Measurements from ENCODE around the gene C13orf46.
"Not testable (repeated sequence)": the region's sequence is repeated elsewhere in the genome, so short reads cannot be mapped to it uniquely, and the experiment has no call there.

C13orf46 gene

DNA sequence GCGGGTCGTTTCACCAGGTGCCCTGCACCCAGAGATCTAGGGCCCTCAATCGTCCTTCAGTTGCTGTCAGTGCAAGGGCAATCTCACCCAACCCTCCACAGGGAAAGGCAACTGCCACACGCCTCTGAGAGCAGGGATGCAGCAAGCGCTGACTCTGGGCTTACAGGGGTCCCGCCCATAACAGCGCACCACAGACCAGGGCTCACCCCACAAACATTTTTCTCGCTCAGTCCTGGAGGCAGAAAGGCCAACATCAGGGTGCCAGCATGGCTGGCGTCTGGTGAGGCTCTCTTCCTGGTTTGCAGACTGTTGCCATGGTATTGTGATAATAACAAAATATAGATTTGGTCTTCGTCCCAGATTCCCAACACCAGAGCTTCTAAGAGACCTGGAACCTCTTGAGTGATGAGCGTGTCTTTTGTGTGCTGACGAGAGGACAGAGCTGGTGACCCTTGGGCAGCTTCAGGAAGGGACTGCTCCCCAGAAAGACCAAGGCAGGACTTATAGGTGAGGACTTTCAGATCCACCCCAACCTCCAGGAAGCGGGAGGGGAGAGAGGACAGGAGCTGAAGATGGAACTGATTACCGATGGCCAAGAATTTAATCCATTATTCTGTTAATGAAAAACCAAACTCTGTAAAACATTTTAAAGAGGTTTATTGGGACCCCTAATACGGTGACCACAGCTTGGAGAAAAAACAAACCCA is 51.3 kb downstream of the C13orf46 start:
- DNase-seq (ENCODE audit: low spot score), result no peak

DNA sequence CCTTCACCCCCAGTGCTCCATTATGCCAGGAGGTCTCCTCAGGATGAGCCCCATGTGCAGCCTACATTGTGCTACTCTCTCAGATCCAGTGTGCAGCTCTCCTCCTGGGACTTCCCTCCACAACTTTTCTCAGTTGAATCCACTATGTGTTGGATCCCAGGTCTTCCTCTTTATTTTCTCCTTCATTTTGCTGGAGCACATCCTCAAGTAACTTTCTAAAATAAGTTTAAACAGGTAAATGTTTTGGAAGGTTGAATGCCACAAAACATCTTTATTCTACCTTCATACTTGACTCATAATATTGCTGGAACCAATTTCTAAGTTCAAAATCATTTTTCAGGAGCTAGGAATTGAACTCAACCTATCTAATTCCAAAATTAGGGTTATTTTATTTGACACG is 52.1 kb downstream of the C13orf46 start:
- DNase-seq (ENCODE audit: low spot score), result no peak

DNA sequence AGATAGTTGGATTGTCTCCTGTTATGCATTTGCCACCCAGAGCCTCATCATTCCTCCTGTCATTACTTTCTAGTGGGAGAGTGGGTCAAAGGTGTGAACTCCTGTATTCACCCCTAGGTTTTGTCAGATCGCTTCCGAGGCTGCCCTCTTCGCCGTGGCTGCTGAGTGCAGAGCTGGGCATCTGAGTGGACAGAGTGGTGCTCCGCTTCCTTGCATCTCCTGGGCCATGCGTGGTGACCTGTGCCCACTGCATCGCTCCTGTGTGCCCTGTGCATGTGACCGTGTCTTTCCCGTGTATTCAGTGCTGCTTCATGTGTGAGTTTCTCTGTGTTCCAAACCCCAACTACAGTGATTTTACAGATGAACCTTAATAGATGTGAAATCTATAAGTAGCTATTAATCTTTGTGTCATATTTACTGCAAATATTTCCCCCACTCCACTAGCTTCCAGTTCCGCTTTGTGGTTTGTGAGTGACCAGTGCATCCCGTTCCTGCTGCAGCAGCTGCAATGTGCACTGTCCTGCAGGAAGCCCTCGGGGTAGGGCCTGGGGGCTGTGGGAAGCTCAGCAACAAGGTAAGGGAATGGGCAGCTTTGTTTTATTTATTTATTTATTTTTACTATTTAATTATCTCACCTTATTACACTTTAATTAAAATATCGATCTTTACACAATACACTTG is 53.1 kb downstream of the C13orf46 start:
- DNase-seq (ENCODE audit: low spot score), result no peak

DNA sequence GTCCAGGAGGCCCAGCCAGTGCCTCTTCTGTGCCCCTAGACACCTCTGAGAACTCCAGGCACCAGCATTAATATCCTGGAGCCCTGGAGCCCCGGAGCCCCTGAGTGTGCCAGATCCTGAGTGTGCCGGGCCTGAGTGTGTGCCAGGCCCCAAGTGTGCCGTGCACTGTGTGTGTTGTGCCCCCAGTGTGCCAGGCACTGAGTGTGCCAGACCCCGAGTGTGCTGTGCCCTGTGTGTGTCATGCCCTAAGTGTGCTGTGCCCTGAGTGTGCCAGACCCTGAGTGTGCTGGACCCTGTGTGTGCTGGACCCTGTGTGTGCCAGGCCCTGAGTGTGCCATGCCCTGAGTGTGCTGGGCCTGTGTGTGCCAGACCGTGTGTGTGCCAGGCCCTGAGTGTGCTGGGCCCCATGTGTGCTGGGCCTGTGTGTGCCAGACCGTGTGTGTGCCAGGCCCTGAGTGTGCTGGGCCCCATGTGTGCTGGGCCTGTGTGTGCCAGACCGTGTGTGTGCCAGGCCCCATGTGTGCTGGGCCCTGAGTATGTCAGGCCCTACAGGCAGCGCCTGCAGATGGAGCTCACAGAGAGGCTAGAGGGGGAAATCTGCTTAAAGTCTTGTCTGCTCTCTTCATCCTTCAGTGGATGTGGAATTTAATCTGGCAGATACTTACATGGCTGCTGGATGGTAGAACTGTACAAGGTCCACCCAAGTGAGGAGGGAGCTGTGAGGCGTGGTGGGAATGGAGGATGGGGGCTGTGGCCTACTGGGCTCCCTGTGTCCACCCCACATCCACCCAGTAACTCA is 53.9 kb downstream of the C13orf46 start:
- no peak for DNase-seq (ENCODE audit: low spot score)

DNA sequence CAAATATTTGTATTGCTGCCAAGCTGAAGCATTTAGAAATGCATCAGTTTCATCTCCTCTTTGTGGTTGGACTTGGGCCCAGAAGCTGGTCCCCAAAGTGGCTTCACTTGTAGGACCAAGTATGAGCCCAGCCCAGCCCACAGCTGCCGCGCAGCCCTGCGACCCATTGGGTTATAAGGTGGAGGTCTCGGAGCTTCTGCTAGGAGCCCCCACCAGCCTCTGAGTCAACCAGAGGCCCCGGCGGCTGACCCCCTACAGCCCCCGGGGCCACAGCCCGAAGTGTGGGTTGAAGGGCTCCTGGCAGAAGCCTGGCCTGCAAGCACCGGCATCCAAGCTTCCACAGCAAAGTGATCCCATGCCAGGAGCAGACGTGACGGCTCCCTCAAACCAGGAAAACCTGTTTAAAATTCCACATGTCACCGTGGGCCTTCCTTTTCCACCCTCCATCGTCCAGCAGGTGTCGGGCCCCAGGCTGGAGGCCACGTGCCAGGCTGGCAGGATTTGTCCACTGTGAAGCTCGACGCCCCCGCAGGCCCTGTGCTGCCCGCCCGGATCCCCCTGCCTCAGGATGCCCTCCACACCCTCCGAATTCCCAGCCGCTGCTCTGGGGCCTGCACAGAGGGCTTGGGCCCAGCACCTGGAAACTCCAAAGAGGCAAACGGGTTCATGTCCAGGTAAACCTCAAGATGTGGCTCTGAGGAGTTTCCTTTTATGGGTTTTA is 54.7 kb downstream of the C13orf46 start:
- no peak for DNase-seq (ENCODE audit: low spot score)

DNA sequence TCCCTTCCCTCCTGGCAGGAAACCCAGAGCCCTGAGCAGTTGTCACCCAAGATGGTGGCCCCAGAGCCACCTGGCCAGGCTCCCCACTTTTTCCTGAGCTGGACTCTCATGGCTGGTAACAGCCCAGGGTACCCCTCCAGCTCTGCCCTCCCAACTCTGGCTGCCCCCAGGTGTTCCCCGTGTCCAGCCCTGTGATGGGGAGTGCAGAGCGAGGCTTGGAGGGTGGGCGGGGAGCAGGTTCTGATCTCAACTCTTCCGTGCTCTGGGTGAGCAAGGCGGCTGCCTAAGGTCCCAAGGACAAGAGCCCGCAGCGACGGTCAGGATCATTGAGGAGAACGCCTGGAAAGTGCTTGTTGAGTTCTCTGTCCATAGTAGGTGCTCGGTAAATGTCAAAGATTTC is 55.3 kb downstream of the C13orf46 start:
- DNase-seq (ENCODE audit: low spot score), result no peak

DNA sequence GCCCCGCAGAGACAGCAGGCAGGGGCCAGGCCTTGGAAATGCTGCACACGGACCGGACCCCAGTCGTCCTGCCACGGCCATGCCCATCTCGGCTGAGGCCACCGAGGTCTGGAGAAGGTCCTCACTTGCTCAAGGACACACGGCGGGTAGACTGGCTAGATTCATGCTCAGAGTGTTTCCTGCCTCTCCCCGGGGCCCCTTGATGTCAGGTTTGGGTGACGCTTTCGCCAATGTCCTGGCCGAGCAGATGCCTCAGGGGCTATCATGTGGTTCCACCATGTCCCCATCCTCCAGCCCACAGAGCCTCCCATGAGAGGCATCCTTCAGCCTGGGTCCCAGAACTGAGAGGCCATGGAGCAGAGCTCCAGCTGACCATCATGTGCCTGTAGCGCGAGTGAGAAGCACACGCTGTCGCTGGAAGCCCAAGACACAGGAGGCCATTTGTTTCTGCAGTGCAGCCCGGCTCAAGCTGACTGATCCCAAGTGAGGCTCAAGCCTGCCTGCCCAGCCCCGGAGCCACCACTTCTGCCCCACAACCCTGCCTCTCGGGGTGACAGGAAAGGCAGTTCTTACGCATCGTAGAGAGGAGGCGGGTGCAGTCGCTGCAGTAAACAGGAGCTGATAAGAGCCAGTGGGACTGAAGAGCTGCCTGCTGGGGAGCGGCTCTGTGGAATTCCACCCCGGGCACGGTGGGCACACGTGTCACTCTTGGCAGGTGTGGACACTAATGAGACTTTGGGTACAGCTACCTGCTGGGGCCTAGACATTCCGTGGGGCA is 56.1 kb downstream of the C13orf46 start:
- DNase-seq (ENCODE audit: low spot score), result no peak

DNA sequence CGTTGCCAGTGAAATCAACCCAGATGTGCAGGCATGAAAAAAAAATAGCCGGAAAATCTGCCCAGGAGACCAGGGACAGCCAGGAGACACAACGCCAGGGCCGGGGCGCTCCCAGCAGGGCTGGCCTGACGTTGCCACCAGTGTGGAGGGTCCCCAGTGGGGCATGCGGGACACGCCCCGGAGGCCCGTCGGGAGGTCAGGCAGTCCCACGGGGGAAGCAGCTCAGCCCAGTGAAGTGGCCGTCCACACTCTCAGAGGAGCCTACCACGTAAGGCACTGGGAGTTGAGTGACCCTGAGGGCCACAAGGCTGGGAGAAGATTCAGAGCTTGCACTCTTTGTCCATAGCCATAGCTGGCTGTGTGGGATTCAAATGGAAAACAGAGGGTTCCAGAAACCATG is 56.8 kb downstream of the C13orf46 start:
- DNase-seq (ENCODE audit: low spot score), result no peak

DNA sequence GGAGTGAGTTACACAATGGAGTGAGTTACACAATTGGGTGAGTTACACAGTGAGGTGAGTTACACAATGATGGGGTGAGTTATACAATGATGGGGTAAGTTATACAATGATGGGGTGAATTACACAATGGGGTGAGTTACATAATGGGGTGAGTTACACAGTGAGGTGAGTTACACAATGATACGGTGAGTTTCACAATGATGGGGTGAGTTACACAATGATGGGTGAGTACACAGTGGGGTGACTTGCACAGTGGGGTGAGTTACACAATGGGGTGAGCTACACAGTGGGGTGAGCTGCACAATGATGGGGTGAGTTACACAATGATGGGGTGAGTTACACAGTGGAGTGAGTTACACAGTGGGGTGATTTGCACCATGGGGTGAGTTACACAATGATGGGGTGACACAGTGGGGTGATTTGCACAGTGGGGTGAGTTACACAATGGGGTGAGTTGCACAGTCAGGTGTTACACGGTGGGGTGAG is 57.5 kb downstream of the C13orf46 start:
- DNase-seq (ENCODE audit: low spot score), result no peak

DNA sequence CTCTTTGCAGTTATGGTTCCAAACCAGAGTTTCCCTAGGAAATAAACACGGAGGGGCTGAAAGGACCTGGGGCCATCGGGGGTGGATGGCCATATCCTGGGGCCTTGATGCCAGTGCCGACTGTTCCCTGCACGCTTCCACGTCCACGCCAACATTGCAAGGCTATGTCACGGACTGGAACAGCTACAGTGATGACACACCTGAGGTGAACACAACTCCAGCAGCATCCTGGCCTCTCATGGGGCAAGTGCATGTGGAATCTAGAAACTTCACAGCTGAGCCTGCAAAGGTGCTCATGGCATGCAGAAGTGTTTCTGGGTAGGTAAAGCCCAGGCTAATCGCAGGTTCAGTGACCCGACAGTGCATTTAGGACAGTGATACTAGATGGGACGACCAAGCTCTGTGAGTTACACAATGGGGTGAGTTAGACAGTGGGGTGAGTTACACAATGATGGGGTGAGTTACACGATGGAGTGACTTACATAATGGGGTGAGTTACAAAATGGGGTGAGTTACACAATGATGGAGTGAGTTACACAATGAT is 58.0 kb downstream of the C13orf46 start:
- DNase-seq (ENCODE audit: low spot score), result no peak

DNA sequence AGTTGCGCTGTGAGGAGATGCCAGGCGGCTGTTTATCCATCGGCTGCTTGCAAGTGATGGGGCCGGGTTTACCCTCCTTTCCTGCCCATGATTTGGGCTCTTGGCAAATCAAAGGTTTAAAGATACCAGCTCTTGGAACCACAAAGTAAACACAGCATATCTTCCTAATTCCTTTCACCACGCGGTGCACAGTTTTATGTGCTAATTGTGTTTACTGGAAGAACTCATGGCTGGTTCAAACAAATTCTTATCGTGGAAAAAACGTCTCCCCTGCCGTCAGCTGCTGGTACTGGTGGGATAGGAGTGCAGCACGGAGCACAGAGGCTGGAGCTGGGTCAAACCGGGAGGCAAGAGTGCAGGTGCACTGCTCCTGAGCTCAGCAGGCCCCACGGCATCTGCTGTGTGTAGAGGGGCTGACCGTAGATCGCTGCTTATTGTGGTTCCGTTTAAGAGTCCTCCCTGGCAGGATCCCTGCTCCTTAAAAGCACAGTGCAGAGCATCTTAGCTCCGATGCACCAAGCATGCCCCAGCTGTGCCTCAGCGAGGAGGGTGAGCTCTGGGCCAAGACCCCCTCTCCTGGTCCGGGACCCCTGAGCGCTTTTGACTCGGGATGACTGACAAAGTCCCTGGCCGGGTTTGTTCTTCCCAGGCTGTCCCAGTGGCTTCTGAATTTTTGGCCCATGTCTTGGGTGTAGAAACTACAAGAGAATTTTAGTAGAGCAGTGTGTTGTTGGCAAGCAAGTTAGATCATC is 58.7 kb downstream of the C13orf46 start:
- DNase-seq (ENCODE audit: low spot score), result no peak

DNA sequence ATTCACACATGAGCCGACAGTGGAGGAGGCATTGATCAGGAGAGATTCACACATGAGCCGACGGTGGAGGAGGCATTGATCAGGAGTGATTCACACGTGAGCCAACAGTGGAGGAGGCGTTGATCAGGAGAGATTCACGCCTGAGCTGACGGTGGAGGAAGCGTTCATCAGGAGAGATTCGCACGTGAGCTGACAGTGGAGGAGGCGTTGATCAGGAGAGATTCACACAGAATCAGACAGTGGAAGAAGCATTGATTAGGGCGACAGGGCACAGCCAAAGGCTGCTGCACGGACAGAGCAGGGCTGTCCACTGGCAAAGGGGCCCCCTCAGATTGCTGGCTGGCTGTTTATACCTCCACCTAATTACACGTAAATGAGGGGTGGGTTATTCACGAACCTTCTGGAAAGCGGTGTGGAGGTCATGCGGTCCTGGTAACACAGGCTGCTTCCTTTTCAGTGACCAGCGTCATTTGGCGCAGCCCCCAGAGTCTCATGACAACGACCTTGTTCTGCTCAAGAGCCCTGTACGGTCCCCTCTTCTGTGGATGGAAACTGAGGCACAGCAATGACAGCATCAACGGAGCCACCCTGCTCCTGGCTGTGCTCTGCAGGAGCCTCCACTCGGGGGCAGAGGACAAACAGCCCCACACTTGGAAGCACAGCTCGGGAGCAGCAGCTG is 59.4 kb downstream of the C13orf46 start:
- DNase-seq (ENCODE audit: low spot score), result no peak

DNA sequence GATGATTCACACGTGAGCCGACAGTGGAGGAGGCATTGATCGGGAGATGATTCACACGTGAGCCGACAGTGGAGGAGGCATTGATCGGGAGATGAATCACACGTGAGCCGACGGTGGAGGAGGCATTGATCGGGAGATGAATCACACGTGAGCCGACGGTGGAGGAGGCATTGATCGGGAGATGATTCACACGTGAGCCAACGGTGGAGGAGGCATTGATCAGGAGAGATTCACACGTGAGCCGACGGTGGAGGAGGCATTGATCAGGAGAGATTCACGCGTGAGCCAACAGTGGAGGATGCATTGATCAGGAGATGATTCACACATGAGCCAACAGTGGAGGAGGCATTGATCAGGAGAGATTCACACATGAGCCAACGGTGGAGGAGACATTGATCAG is 60.0 kb downstream of the C13orf46 start:
- DNase-seq (ENCODE audit: low spot score), result not testable (repeated sequence)

DNA sequence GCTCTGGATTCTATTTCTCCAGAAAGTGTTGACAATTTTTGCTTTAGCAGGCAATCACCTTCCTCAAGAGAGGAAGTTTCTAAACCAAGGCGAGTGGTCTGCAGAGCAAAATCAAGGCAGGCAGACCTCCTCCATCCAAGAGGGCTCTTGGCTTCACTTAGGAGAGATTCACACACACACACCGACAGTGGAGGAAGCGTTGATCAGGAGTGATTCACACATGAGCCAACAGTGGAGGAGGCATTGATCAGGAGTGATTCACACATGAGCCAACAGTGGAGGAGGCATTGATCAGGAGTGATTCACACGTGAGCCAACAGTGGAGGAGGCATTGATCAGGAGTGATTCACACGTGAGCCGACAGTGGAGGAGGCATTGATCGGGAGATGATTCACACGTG is 60.5 kb downstream of the C13orf46 start:
- not testable (repeated sequence) for DNase-seq (ENCODE audit: low spot score)

DNA sequence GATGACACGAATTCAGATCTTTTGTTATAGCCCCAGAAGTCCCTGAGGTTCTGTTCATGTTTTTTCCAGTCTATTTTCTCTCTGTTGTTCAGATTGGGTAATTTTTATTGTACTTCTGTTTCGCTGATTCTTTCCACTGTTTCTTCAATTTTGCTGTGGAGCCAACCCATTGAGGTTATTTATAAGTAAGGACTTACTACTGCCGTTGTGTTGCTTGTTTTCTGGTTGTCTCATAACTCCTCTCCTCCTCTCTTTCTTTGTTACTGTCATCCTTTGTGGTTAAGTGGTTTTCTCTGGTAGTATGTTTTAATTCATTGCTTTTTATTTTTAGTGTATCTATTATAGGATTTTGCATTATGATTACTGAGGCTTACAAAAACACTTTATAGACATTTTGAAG is 61.3 kb downstream of the C13orf46 start:
- DNase-seq (ENCODE audit: low spot score), result no peak

DNA sequence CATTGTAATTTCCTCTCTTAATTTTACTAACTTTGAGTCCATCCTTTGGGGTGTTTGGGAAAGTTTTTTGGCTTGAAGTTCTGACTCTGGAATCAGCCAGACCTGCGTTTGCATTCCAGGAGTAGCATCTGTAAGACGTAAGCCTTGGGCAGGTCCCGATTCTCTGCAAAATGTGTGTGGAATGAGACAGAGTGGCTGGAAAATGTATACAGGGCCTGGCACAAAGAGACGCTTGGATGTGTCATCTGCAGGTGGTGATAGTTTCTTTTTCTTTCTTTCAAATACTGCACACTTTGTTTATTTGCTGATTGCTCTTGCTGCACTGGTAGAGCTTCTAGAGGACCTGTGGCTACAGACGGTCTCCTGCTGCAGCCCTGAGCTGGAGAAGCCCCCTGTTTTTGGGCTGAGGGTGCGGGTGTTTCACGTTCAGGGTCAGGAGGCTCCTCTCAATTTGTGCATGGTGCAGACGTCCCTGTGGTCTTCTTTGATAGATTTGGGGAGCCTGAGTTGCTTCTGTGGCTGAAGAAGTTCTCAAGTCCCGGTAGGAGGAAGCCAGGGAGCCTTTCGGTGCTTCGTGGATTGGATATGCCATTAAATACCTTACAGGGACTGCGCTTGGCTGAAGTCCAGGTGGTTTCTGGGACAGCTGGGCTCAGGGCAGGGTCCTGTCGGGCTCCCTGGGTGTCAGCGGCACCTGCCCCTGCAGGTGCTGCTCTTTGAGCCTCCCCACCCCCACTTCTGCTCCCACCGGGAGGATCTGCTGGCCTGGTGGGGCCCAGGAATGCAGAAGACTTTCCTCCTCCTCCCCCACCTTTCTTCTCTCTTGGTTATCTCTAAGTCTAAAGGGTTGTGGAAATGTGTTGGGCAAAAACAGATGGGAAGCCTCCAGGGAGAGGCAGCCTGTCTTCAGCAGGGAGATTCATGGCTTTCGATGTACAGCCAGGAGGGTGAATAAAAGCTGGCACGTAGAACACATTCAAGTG is 66.0 kb downstream of the C13orf46 start:
- peak; percentile 75 for DNase-seq (ENCODE audit: low spot score)

DNA sequence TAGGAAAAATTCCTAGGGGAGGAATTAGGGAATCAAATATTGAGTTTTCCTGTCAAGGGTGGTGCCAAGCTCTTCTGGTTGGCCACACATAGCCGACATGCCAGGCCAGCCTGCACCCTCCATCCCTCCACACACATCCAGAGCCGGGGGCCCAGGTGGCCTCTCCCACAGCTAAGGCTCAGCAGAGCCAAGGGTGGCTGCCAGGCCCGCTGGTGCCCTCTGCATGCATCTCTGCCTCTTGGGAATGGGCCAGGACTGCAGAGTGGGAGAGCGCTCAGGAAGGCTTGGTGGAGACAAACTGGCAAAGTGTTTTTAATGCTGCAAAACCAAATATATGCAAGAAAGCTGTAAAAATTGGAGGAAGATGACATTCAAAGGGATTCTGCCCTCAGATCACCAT is 67.3 kb downstream of the C13orf46 start:
- no peak for DNase-seq (ENCODE audit: low spot score)

DNA sequence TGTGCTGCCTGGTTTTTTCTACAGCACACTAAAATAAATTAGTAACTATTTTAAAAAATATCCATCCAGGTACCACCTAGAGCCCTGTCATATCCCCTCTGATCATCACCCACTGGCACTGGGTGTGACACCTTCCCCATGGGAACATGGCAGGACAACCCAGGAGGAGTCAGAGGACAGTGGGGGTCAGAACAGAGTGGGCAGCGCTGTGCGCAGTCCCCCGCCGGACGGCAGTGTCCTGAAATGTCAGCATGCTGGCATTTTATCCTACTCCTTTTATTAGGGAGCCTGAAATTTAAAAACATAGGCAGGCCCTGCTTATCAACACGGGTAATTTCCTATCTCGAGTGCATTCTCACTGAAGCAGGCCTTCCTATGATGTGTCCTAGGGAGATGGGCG is 67.9 kb downstream of the C13orf46 start:
- no peak for DNase-seq (ENCODE audit: low spot score)

DNA sequence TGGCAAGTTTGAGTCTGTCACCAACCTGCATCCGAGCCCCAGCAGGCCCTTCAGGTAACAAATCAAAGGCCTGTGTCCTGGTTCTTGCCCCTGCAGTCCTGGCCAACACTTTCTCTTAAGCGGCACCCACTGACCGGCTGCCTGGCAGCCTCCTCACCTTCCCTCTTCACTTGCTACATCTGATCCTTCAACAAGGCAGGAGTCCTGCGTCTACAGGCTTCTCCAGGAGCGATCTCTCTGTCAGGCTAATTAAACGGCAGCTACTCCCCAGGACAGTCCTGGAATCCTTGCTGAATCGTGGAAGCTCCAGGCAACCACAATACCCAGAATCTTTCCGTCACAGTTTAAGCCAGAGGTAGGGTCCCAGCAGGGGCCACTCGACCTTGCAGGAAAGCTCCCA is 68.9 kb downstream of the C13orf46 start:
- no peak for DNase-seq (ENCODE audit: low spot score)
